IMR-90 (cell line): ENCODE results near the gene CAPN2.

Source experiments
- CEBPB ChIP-seq: IDR thresholded peaks from 2 replicates; pipeline ENCODE4 v1.6.1; 2012; ENCODE audit warnings: low read depth, low read length, improper control_type of control experiment
- CHD1 ChIP-seq: IDR thresholded peaks from 2 replicates; pipeline ENCODE4 v1.6.1; 2012; ENCODE audit warnings: low read depth, low read length, improper control_type of control experiment
- FOS ChIP-seq: fragments of 150-350 bp; IDR thresholded peaks from 2 replicates; pipeline ENCODE4 v1.6.1; 2016; ENCODE audit warnings: low read depth, low read length
- MAZ ChIP-seq: IDR thresholded peaks from 2 replicates; pipeline ENCODE4 v1.6.1; 2012; ENCODE audit warnings: low read depth, mild to moderate bottlenecking, low read length, improper control_type of control experiment, moderate library complexity, borderline replicate concordance
- MXI1 ChIP-seq: IDR thresholded peaks from 2 replicates; pipeline ENCODE4 v1.6.1; 2012; ENCODE audit warnings: low read depth, mild to moderate bottlenecking, low read length, moderate library complexity, borderline replicate concordance
- NFE2L2 ChIP-seq: fragments of 150-350 bp; IDR thresholded peaks from 2 replicates; pipeline ENCODE4 v1.6.1; 2016; ENCODE audit warnings: low read depth, mild to moderate bottlenecking, low read length
- POLR2A ChIP-seq: IDR thresholded peaks from 2 replicates; pipeline ENCODE4 v1.6.1; 2012; ENCODE audit warnings: mild to moderate bottlenecking, low read depth, low read length
- RAD21 ChIP-seq: IDR thresholded peaks from 2 replicates; pipeline ENCODE4 v1.6.1; 2012; ENCODE audit warnings: low read length, improper control_type of control experiment
- RFX5 ChIP-seq: IDR thresholded peaks from 2 replicates; pipeline ENCODE4 v1.8.0; 2012; ENCODE audit warnings: low read depth, mild to moderate bottlenecking, low read length, moderate library complexity
- SMC3 ChIP-seq: fragments of 150-350 bp; IDR thresholded peaks from 2 replicates; pipeline ENCODE4 v1.6.1; 2016; ENCODE audit warnings: low read depth, mild to moderate bottlenecking, antibody characterized with exemption, low read length, moderate library complexity
- TF ChIP-seq, protein P1 (sequence below): conservative IDR thresholded peaks from 2 replicates; pipeline ENCODE4 v1.5.1; 2012; ENCODE audit warnings: mild to moderate bottlenecking, low read depth, low read length, improper control_type of control experiment
- TF ChIP-seq, protein P2 (sequence below): fragments of 150-350 bp; IDR thresholded peaks from 2 replicates; pipeline ENCODE4 v1.6.1; 2017; ENCODE audit warnings: mild to moderate bottlenecking, antibody characterized with exemption, low read length, low read depth

GRCh38 chr1:223820515-223820858 is 108.1 kb downstream of the CAPN2 start:
- TF ChIP-seq, protein P1, sequence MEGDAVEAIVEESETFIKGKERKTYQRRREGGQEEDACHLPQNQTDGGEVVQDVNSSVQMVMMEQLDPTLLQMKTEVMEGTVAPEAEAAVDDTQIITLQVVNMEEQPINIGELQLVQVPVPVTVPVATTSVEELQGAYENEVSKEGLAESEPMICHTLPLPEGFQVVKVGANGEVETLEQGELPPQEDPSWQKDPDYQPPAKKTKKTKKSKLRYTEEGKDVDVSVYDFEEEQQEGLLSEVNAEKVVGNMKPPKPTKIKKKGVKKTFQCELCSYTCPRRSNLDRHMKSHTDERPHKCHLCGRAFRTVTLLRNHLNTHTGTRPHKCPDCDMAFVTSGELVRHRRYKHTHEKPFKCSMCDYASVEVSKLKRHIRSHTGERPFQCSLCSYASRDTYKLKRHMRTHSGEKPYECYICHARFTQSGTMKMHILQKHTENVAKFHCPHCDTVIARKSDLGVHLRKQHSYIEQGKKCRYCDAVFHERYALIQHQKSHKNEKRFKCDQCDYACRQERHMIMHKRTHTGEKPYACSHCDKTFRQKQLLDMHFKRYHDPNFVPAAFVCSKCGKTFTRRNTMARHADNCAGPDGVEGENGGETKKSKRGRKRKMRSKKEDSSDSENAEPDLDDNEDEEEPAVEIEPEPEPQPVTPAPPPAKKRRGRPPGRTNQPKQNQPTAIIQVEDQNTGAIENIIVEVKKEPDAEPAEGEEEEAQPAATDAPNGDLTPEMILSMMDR, result no peak
- no peak for TF ChIP-seq POLR2A
- no peak for TF ChIP-seq MXI1
- no peak for TF ChIP-seq RAD21
- TF ChIP-seq MAZ, result no peak
- TF ChIP-seq SMC3, result no peak
- no peak for TF ChIP-seq FOS
- no peak for TF ChIP-seq CEBPB
- TF ChIP-seq CHD1, result no peak
- no peak for TF ChIP-seq NFE2L2
- TF ChIP-seq, protein P2, sequence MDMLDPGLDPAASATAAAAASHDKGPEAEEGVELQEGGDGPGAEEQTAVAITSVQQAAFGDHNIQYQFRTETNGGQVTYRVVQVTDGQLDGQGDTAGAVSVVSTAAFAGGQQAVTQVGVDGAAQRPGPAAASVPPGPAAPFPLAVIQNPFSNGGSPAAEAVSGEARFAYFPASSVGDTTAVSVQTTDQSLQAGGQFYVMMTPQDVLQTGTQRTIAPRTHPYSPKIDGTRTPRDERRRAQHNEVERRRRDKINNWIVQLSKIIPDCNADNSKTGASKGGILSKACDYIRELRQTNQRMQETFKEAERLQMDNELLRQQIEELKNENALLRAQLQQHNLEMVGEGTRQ, result no peak
- no peak for TF ChIP-seq RFX5
